ENCODE results near the gene RBMY1A1.
"Not testable (repeated sequence)": the region's sequence is repeated elsewhere in the genome, so short reads cannot be mapped to it uniquely, and the experiment has no call there.

The RBMY1A1 gene

GRCh38 chrY:21534579-21534978 is at the start of gene RBMY1A1:
TSS of gene RBMY1A1 (plus strand) at chrY:21534879. CDS start at chrY:21536892, 2,013 bp downstream.
- in situ Hi-C loops (cut with MboI; ENCODE audit: low sequenced_read_pairs) = not testable (repeated sequence)

DNA sequence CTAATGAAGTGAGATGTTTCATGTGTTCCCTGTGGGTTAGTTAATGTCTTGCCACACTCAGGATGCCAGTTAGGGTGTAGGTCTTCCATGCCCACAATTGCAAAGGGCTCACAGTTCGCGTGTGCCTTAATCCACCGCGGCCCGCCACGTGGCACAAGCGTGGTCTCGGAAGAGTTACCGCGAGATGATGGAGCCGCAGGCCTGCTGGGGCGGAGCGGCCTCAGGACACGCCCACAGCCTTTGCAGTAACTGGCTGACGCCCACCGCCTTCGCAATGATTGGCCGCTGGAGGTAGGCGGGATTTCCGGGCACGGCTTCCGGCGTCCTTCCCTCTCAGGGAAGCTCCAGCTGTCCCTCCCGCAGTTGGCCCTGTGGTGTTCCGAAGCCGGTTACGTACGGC is 23.6 kb upstream of the RBMY1A1 start, which contains the start of gene RBMY1B:
Gene RBMY1B (plus strand): TSS at position 301 of the 400 bp plus-strand sequence. CDS start 2,013 bp downstream, outside the sequence.
- in situ Hi-C loops (cut with MboI; ENCODE audit: low sequenced_read_pairs) = not testable (repeated sequence)

GRCh38 chrY:21559316-21559984 is 24.8 kb downstream of the RBMY1A1 start:
- in situ Hi-C loops (cut with MboI; ENCODE audit: low sequenced_read_pairs) = not testable (repeated sequence)

DNA sequence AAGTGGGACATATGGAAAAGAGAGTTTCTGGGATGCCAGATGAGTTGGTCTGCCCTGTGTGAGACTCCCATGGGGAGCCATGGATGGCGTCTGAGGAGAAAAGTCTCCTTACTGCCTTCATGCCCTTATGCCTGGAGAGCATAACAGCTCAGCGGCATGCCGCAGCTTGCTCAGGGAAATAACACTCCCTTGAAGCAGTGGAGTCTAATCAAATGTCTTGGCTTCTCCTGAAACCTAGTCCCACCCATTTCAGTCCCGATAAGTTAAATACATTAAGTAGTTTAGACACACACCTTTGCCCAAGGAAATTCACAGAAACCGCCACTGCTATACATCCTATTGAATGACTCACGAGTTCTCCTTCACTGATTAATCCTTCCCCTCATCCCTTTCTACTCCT is 50.8 kb downstream of the RBMY1A1 start:
- in situ Hi-C loops (cut with MboI; ENCODE audit: low sequenced_read_pairs) = no loop called here

DNA sequence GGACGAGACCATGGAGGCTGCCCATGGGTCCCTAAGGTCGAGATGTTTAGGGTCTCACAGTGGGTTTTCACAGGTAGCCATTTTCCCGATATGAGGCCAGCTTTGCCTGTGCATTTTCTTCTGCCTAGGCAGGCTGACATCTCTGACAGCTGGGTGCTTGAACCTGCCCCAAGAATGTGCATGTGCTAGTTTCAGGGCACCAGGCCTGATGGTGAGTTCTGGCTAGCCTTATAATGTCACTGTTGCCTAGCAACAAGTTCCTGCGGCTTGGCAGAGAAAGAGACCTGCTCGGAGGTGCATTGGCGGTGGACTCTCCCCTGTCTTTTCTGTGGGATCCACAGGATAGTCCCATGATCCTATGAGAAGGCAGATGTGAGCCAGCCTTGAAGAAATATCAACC is 51.8 kb downstream of the RBMY1A1 start:
- in situ Hi-C loops (cut with MboI; ENCODE audit: low sequenced_read_pairs) = not testable (repeated sequence)

DNA sequence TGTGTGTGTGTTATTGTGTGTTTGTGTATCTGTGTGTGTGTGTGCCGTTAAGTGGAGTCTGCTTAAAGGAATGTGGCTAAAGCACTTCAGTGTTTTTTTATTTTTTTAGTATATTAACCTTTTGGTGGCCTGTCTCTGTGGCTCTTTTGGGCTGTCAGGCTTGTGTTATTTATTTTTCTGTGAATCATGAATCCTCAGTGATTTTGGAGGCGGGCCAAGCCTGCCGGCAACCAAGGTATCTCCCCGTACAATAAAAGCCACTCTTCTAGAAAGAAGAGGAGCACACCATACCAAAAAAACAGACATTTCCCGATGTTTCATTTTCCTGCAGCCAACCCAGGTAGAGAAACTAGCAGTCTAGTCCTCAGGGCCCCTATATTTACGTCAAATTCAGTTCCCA is 57.4 kb downstream of the RBMY1A1 start:
- in situ Hi-C loops (cut with MboI; ENCODE audit: low sequenced_read_pairs) = no loop called here

GRCh38 chrY:21596287-21596686 is 61.6 kb downstream of the RBMY1A1 start:
- in situ Hi-C loops (cut with MboI; ENCODE audit: low sequenced_read_pairs) = not testable (repeated sequence)

All from hTERT RPE-1 (cell line).